Measurements from ENCODE around the gene FOXP1. TPM values are rescaled to one million over a fixed set of nuclear protein-coding genes. Genes with fewer than 3 reads are reported as not detected.

Gene FOXP1
- total RNA-seq, 2 experiments from 2014 or later = 144 to 152 TPM

GRCh38 chr3:71175691-71176365, 407.7 kb downstream of the FOXP1 start:
- ChIA-PET CTCF (no interaction called here), POLR2A (interaction anchor here (0.6 kb wide), 1 partner anchor 347 kb away, joined by 4 read pairs; no protein-coding TSS in a partner anchor)

GRCh38 chr3:71172951-71173350, 410.6 kb downstream of the FOXP1 start:
- ChIA-PET POLR2A (no interaction called here), CTCF (interaction anchor here (1.3 kb wide), 1 partner anchor 169 kb away, joined by 4 read pairs; no protein-coding TSS in a partner anchor)

GRCh38 chr3:71172189-71172588, 411.3 kb downstream of the FOXP1 start:
- ChIA-PET CTCF (no interaction called here), POLR2A (no interaction called here)

GRCh38 chr3:71171247-71171646, 412.3 kb downstream of the FOXP1 start:
- CTCF ChIA-PET = interaction anchor here (0.6 to 0.7 kb wide), 3 partner anchors 37 to 1027 kb away, joined by 3 to 5 read pairs (median 3); no protein-coding TSS in a partner anchor
- POLR2A ChIA-PET = no interaction called here

GRCh38 chr3:71168880-71169411, 414.6 kb downstream of the FOXP1 start:
- POLR2A ChIA-PET = no interaction called here

GRCh38 chr3:71168121-71168721, 415.3 kb downstream of the FOXP1 start:
- ChIA-PET CTCF (no interaction called here), POLR2A (no interaction called here)

More at GRCh38 chr3:71168880-71169411, 414.6 kb downstream of the FOXP1 start:
- CTCF ChIA-PET = no interaction called here

GRCh38 chr3:71166339-71167240, 416.9 kb downstream of the FOXP1 start:
- ChIA-PET POLR2A (no interaction called here), CTCF (no interaction called here)

- POLR2A ChIA-PET = no interaction called here
- CTCF ChIA-PET = no interaction called here
Measured at GRCh38 chr3:71164881-71165280, 418.6 kb downstream of the FOXP1 start.

- ChIA-PET POLR2A (interaction anchor here (0.5 kb wide), 1 partner anchor 58 kb away, joined by 3 read pairs; no protein-coding TSS in a partner anchor), CTCF (no interaction called here)
Measured at GRCh38 chr3:71163198-71163918, 420.2 kb downstream of the FOXP1 start.

GRCh38 chr3:71162221-71162620, 421.3 kb downstream of the FOXP1 start:
- POLR2A ChIA-PET = no interaction called here
- CTCF ChIA-PET = interaction anchor here (1.4 kb wide), 1 partner anchor 10 kb away, joined by 3 read pairs; no protein-coding TSS in a partner anchor

GRCh38 chr3:71160785-71161546, 422.6 kb downstream of the FOXP1 start:
- ChIA-PET CTCF (interaction anchor here (1.4 kb wide), 1 partner anchor 8 kb away, joined by 3 read pairs; no protein-coding TSS in a partner anchor), POLR2A (no interaction called here)

GRCh38 chr3:71156062-71156665, 427.4 kb downstream of the FOXP1 start:
- POLR2A ChIA-PET = no interaction called here

GRCh38 chr3:71154846-71155245, 428.7 kb downstream of the FOXP1 start:
- CTCF ChIA-PET = no interaction called here
- POLR2A ChIA-PET = interaction anchor here (0.6 kb wide), 1 partner anchor 24 kb away, joined by 12 read pairs; no protein-coding TSS in a partner anchor

More at GRCh38 chr3:71156062-71156665, 427.4 kb downstream of the FOXP1 start:
- CTCF ChIA-PET = interaction anchor here (0.6 kb wide), 1 partner anchor 574 kb away, joined by 3 read pairs; no protein-coding TSS in a partner anchor

- ChIA-PET CTCF (no interaction called here), POLR2A (no interaction called here)
Measured at GRCh38 chr3:71153713-71154112, 429.8 kb downstream of the FOXP1 start.

- ChIA-PET CTCF (interaction anchor here (0.8 to 1.4 kb wide), 3 partner anchors 9 to 84 kb away, joined by 3 read pairs; no protein-coding TSS in a partner anchor), POLR2A (no interaction called here)
Measured at GRCh38 chr3:71152892-71153265, 430.6 kb downstream of the FOXP1 start.

GRCh38 chr3:71152039-71152891, 431.3 kb downstream of the FOXP1 start:
- ChIA-PET CTCF (interaction anchor here (0.6 to 1.4 kb wide), 4 partner anchors 9 to 1104 kb away, joined by 3 to 4 read pairs (median 3); no protein-coding TSS in a partner anchor), POLR2A (interaction anchor here (0.6 kb wide), 1 partner anchor 311 kb away, joined by 4 read pairs; no protein-coding TSS in a partner anchor)

All from activated CD8-positive, alpha-beta memory T cell treated with anti-CD3 and anti-CD28 coated beads for 36 hours (primary cell).